Fibroblast of mammary gland (primary cell): ENCODE results near the gene PAM.
"Not testable (repeated sequence)": the region's sequence is repeated elsewhere in the genome, so short reads cannot be mapped to it uniquely, and the experiment has no call there.

Experiments
- DNase-seq: peaks from one replicate; pipeline ENCODE4 v3.0.0-alpha.2; 2010; ENCODE audit warnings: low read depth
- H3K4me3 ChIP-seq: 2 replicates; pipeline ENCODE4 v1.5.1; 2011; ENCODE audit warnings: low read depth, mild to moderate bottlenecking, low read length, moderate library complexity; ENCODE audit not compliant: control insufficient read depth
- TF ChIP-seq, protein P1 (sequence below): conservative IDR thresholded peaks from 2 replicates; pipeline ENCODE4 v1.5.1; 2011; ENCODE audit warnings: low read depth, low read length, inconsistent platforms; ENCODE audit not compliant: control insufficient read depth, insufficient read depth

Gene PAM

DNA sequence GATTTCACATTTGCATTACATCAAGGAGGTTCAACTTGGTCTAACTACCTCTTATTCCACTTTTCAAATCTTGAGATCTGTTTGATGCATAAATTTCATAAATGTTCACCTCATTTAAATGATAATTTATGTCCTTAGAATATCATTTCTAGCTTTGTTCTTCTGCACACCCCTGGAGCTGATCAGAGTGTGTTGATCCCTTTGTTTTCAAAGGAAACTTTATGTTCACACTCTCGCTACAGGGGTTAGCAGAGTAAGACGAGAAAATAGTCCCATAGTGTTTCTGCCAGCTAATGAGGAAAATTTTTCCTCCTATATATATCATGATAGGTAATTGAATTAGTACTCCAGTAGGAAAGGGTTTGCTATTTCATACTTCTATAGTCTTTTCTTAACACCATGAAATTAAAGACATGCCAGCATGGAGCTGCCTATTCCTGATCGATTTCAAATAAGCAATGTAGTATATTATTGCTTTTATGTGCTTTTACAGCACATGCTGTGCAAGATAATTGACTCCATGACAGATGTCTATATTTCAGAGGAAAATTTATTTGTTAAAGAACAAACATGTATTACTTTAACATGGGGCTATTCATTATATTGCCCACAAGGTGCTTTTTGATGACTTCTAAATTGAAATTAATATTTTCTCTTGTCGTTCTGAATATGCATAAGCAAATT, 4.8 kb upstream of the PAM start:
- TF ChIP-seq, protein P1, sequence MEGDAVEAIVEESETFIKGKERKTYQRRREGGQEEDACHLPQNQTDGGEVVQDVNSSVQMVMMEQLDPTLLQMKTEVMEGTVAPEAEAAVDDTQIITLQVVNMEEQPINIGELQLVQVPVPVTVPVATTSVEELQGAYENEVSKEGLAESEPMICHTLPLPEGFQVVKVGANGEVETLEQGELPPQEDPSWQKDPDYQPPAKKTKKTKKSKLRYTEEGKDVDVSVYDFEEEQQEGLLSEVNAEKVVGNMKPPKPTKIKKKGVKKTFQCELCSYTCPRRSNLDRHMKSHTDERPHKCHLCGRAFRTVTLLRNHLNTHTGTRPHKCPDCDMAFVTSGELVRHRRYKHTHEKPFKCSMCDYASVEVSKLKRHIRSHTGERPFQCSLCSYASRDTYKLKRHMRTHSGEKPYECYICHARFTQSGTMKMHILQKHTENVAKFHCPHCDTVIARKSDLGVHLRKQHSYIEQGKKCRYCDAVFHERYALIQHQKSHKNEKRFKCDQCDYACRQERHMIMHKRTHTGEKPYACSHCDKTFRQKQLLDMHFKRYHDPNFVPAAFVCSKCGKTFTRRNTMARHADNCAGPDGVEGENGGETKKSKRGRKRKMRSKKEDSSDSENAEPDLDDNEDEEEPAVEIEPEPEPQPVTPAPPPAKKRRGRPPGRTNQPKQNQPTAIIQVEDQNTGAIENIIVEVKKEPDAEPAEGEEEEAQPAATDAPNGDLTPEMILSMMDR: no peak
- no peak overlapping the region for H3K4me3 ChIP-seq
- DNase-seq: no peak

GRCh38 chr5:102751903-102752376, 3.2 kb upstream of the PAM start:
- not testable (repeated sequence) for DNase-seq

GRCh38 chr5:102753889-102754766, 977 bp upstream of the PAM start:
- H3K4me3 ChIP-seq: peak overlapping the region; percentile 95
- TF ChIP-seq, protein P1: no peak
- DNase-seq: no peak

More at GRCh38 chr5:102751903-102752376, 3.2 kb upstream of the PAM start:
- H3K4me3 ChIP-seq: not testable (repeated sequence)

DNA sequence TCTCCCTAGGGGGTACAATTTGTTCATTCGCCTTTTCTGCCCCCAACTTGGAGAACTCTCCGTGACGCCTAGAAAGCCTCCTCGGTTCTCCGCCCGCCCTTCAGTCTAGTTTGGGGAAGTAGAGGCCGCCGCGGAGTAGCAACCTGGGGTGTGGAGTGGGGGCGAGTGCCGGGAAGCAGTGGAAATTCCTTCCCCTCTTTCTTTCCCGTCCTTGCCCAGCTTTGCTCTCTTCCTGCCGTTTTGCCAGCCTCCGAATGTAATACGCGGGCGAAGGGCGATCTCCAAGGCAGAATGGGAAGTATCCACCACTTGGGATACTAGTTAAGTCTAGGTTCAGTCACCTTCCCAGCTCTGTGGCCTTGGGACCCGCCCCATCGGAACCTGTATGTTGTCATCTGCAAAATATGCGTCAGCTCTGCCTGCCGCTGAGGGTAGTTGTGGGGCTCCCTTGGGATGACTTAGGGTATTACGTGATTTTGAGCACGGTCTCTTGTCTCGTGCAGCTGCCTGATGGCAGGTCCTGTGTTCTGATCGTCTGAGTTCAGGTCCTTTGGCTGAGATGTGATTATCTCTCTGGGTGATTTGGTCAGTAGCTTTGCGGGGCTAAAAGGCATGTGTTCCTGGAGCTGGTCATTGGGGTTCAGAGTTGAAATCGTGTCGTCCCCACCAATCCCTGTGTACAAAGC, 724 bp downstream of the PAM start:
- peak overlapping the region; percentile 95 for H3K4me3 ChIP-seq
- TF ChIP-seq, protein P1: no peak
- peak; percentile 79 for DNase-seq

GRCh38 chr5:102758576-102758975, 3.5 kb downstream of the PAM start:
- DNase-seq: peak; percentile 61
- TF ChIP-seq, protein P1: no peak

DNA sequence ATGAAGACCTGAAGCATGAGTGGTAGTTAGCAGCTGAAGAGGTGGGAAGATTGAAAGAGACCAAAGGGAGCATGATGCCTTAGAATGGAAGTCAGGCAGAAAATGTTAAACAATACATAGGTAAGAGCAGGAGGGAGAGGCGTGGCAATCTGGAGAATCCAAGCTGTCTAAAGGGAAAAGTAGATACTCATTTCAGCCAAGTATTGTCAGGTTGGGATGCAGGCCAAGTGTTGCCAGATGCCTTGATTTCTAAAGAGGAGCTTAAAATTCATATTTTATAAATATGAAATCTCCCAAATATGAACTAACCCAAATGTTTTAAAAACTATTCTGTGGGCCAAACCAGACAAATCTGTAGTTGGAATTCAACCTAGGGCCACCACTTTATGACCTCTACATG, 4.2 kb downstream of the PAM start:
- no peak overlapping the region for H3K4me3 ChIP-seq
- DNase-seq: no peak
- TF ChIP-seq, protein P1: no peak

More at GRCh38 chr5:102758576-102758975, 3.5 kb downstream of the PAM start:
- H3K4me3 ChIP-seq: no peak overlapping the region
